Lung (tissue), 12 donors: ENCODE results near the gene CARD14. TPM values are rescaled to one million over a fixed set of nuclear protein-coding genes. Genes with fewer than 3 reads are reported as not detected.

Source experiments
- ATAC-seq: fragments of 200-7000 bp; cut with Tn5 transposase; one replicate; pipeline ENCODE4 v1.9.1; 2020; ENCODE audit warnings: moderate number of reproducible peaks; ENCODE audit not compliant: insufficient read depth, low FRiP score
- DNase-seq, 3 donors: peaks; one replicate each; pipeline ENCODE4 v3.0.0-alpha.2; 2013 to 2017
- H3K27ac ChIP-seq, 2 donors: one replicate each; pipeline ENCODE4 v1.5.1; 2013; ENCODE audit warnings: mild to moderate bottlenecking in 2 of 2, moderate library complexity in 2 of 2, control low read depth in 1 of 2, inconsistent platforms in 1 of 2, low read depth in 1 of 2, low read length in 1 of 2
- H3K27me3 ChIP-seq, 3 donors: one replicate each; pipeline ENCODE4 v1.5.1; 2013; ENCODE audit warnings: low read length in 2 of 3; ENCODE audit not compliant: control insufficient read depth in 3 of 3, insufficient read depth in 3 of 3
- H3K36me3 ChIP-seq, 4 donors: one replicate each; pipeline ENCODE4 v1.5.1; 2013; ENCODE audit warnings: low read length in 4 of 4, mild to moderate bottlenecking in 1 of 4, moderate library complexity in 1 of 4; ENCODE audit not compliant: control insufficient read depth in 4 of 4, insufficient read depth in 4 of 4
- H3K4me1 ChIP-seq, 5 donors: one replicate each; pipeline ENCODE4 v1.5.1; 2013; ENCODE audit warnings: low read length in 5 of 5, mild to moderate bottlenecking in 2 of 5, moderate library complexity in 1 of 5; ENCODE audit not compliant: control insufficient read depth in 5 of 5, insufficient read depth in 5 of 5
- H3K4me3 ChIP-seq: one replicate; pipeline ENCODE4 v1.5.1; 2013; ENCODE audit warnings: mild to moderate bottlenecking, control low read depth, moderate library complexity
- H3K9ac ChIP-seq, 2 donors: one replicate each; pipeline ENCODE4 v1.5.1; 2013; ENCODE audit warnings: low read length in 2 of 2, control low read depth in 1 of 2; ENCODE audit not compliant: insufficient read depth in 1 of 2
- H3K9me3 ChIP-seq, 4 donors: one replicate each; pipeline ENCODE4 v1.5.1; 2013; ENCODE audit warnings: low read length in 3 of 4, mild to moderate bottlenecking in 1 of 4, moderate library complexity in 1 of 4; ENCODE audit not compliant: control insufficient read depth in 4 of 4, insufficient read depth in 3 of 4
- WGBS, 2 donors: extraction: QIAGEN DNeasy Blood & Tissue Kit; methylation state at CpG; one replicate each; pipeline ENCODE4 v1.1.7; 2013; 5-methylcytosine and 5-hydroxymethylcytosine counted together
- polyA plus RNA-seq, 2 donors: library from polyadenylated mRNA; stranded (reverse); fragments of 200-250 nt; gene quantifications; one replicate each; pipeline ENCODE4 v1.2.1, GENCODE V29; 2013
- total RNA-seq, 2 donors: library from RNA; depleted of rRNA in 1 of 2; stranded (reverse); fragments of >200 nt in 1 of 2; gene quantifications; one replicate each; pipeline ENCODE4 v1.2.1, GENCODE V29; 2014 to 2021
- TF ChIP-seq, protein P1 (sequence below): IDR thresholded peaks from 2 replicates; pipeline ENCODE4 v1.5.1; 2012; ENCODE audit warnings: mild to moderate bottlenecking; ENCODE audit errors: control extremely low read depth, extremely low read depth
- donor health status: control.
- donor health status: control.
- donor health status: Bipolar disorder and iron deficiency.
- donor health status: healthy.
- donor health status: DM: yes; HTN: yes; CAD: no.

The CARD14 gene
- total and polyA plus RNA-seq, 4 donors, result 0.50 to 1.8 (median 1.2) TPM

DNA sequence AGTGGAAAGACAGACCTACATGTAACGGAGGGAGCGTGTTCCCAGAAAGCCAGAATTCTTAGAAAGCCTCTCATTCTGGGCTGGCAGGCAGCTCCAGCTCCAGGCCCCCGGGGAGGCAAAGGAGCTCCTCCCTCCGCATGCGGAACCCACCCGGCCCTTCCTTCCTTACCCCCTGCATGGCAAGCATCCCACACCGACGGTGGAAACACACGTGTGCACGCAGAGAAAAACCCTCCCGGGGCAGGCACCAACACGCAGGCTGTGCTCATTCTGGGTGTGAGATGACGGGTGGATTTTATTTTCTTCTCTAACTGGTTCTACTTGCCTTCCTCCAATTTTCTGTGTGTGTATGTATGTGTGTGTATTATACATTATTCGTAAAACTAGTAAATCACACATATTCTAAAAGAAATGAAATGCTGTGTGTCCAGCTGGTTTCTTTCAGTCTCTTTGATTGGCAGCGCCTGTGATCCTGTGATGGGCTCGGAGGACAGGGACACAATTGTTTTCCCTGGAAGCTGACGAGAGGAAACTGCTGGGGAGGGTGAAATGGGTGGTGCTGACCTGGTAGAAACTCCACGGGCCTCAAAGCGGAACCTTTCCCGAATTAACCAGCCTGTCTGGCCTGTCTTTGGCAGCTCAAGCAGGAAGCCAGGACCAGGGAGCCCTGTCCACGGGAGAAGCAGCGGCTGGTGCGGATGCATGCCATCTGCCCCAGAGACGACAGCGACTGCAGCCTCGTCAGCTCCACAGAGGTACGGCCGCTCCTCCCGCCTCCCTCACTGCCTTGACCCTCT is 22.2 kb downstream of the CARD14 start:
- TF ChIP-seq, protein P1, sequence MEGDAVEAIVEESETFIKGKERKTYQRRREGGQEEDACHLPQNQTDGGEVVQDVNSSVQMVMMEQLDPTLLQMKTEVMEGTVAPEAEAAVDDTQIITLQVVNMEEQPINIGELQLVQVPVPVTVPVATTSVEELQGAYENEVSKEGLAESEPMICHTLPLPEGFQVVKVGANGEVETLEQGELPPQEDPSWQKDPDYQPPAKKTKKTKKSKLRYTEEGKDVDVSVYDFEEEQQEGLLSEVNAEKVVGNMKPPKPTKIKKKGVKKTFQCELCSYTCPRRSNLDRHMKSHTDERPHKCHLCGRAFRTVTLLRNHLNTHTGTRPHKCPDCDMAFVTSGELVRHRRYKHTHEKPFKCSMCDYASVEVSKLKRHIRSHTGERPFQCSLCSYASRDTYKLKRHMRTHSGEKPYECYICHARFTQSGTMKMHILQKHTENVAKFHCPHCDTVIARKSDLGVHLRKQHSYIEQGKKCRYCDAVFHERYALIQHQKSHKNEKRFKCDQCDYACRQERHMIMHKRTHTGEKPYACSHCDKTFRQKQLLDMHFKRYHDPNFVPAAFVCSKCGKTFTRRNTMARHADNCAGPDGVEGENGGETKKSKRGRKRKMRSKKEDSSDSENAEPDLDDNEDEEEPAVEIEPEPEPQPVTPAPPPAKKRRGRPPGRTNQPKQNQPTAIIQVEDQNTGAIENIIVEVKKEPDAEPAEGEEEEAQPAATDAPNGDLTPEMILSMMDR, result no peak
- H3K9ac ChIP-seq, result no peak overlapping the region
- H3K9me3 ChIP-seq, result no peaks in the 10 kb centered on the region
- 52 to 57% methylated on average over 29 of the region's 29 CpGs for WGBS, 2 donors
- ATAC-seq (no peak), DNase-seq (peak; percentile 42 to 53 (median 50))
- H3K27ac ChIP-seq, result peak overlapping the region in 1 of 2 donors; percentile 15
- H3K4me3 ChIP-seq, result no peak overlapping the region
- H3K4me1 ChIP-seq, result peaks cover 0 to 10% (median 4%) of the 10 kb centered on the region in 5 donors
- no peaks in the 10 kb centered on the region for H3K27me3 ChIP-seq
- no peaks in the 10 kb centered on the region for H3K36me3 ChIP-seq

DNA sequence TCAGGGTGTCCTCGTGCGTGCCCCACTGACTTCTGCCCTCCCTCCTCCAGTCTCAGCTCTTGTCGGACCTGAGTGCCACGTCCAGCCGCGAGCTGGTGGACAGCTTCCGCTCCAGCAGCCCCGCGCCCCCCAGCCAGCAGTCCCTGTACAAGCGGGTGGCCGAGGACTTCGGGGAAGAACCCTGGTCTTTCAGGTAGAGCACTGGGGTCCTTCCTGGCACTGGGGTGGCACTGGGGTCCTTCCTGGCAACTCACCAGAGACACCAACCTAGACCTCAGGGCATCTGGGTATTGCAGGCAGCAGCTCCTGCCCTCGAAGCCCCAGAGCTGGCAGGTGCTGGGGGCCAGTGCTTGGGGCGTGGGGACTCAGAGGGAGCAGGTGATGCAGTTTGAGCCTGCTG is 25.3 kb downstream of the CARD14 start:
- WGBS, 2 donors, result 88 to 89% methylated on average over 14 of the region's 14 CpGs
- Histone ChIP-seq H3K4me3 (no peak overlapping the region), H3K36me3 (no peaks in the 10 kb centered on the region), H3K9ac (no peak overlapping the region), H3K27me3 (no peaks in the 10 kb centered on the region), H3K4me1 (peaks cover 0 to 10% (median 4%) of the 10 kb centered on the region in 5 donors), H3K27ac (no peak overlapping the region), H3K9me3 (no peaks in the 10 kb centered on the region)
- ATAC-seq (no peak), DNase-seq (no peak)
- TF ChIP-seq, protein P1, result no peak

DNA sequence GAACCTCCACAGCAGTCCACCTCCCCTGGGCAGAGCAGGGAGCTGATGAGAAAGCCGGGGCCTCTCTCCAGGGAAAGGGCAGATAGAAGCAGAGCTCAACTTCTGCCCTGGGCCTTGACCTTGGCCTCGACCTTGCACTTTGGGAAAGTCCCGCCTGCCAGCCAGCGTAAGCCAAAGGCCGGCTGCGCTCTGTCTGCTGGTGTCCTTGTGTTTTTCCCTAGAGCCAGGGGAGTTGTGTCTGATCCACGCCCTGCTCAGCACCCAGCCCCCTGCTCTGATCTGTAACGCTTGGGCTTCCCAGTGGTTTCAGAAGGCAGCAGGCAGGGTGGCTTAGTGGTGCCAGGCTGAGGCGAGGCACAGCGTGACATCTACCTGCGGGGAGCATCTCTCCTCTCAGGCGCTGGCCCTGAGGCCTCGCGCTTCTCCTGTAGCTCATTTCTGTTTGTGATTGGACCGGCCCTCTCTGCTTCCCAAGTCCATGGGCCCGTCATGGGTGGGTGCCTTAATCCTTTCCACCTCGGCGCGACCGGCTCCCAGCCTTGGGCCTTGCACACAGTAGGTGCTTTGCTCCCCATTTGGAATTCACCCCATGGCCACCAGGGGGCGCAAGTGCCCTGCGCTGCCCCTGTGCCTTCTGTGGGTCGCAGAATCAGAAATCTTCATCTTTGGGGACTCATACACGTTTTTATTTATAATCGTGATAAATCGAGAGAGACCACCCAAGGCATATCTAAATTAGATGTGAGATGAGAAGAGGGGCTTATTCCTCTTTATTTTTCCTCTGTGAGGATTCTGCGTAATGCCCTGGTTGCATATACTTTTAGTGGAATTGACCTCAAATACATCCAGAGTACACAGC is 26.1 kb downstream of the CARD14 start:
- no peaks in the 10 kb centered on the region for H3K36me3 ChIP-seq
- DNase-seq (peak in 1 of 3 donors; percentile 11), ATAC-seq (no peak)
- H3K4me3 ChIP-seq, result no peak overlapping the region
- 66% methylated on average over 27 of the region's 27 CpGs for WGBS, 2 donors
- TF ChIP-seq, protein P1, result peak; percentile 56
- H3K27ac ChIP-seq, result no peak overlapping the region
- no peaks in the 10 kb centered on the region for H3K9me3 ChIP-seq
- H3K27me3 ChIP-seq, result no peaks in the 10 kb centered on the region
- peaks cover 0 to 10% (median 4%) of the 10 kb centered on the region in 5 donors for H3K4me1 ChIP-seq
- no peak overlapping the region for H3K9ac ChIP-seq
